Endodermal cell (in vitro differentiated cells): ENCODE results near the gene PCDHGA11. TPM values are rescaled to one million over a fixed set of nuclear protein-coding genes. Genes with fewer than 3 reads are reported as not detected.
"Not testable (repeated sequence)": the region's sequence is repeated elsewhere in the genome, so short reads cannot be mapped to it uniquely, and the experiment has no call there.

Source experiments
- DNase-seq: peaks from one replicate; pipeline ENCODE4 v3.0.0-alpha.2; 2017
- H3K27ac ChIP-seq: 2 replicates; pipeline ENCODE4 v1.5.1; 2013; ENCODE audit warnings: mild to moderate bottlenecking, low read depth, low read length, moderate library complexity
- H3K27me3 ChIP-seq: 2 replicates; pipeline ENCODE4 v1.6.1; 2013; ENCODE audit warnings: mild to moderate bottlenecking, low read length, moderate library complexity; ENCODE audit not compliant: insufficient read depth, control insufficient read depth, poor library complexity, severe bottlenecking
- H3K36me3 ChIP-seq: 2 replicates; pipeline ENCODE4 v1.7.0; 2013; ENCODE audit warnings: mild to moderate bottlenecking, low read length, moderate library complexity; ENCODE audit not compliant: control insufficient read depth, insufficient read depth
- H3K4me1 ChIP-seq: one replicate; pipeline ENCODE4 v1.7.0; 2013; ENCODE audit warnings: low read length; ENCODE audit not compliant: control insufficient read depth, insufficient read depth
- H3K4me3 ChIP-seq: 2 replicates; pipeline ENCODE4 v1.5.1; 2013; ENCODE audit warnings: mild to moderate bottlenecking, low read length, moderate library complexity
- H3K9ac ChIP-seq: 2 replicates; pipeline ENCODE4 v1.6.1; 2013; ENCODE audit warnings: mild to moderate bottlenecking, low read length, moderate library complexity; ENCODE audit not compliant: poor library complexity, severe bottlenecking; ENCODE audit errors: extremely low read depth
- H3K9me3 ChIP-seq: 2 replicates; pipeline ENCODE4 v1.6.1; 2013; ENCODE audit warnings: mild to moderate bottlenecking, low read length, moderate library complexity; ENCODE audit not compliant: control insufficient read depth
- H3K27ac Mint-ChIP-seq: 2 replicates; pipeline ENCODE4 v1.8.0; 2020; ENCODE audit warnings: mixed read lengths
- H3K27me3 Mint-ChIP-seq: 2 replicates; pipeline ENCODE4 v1.8.0; 2021; ENCODE audit warnings: mild to moderate bottlenecking, mixed read lengths; ENCODE audit not compliant: insufficient read depth
- H3K36me3 Mint-ChIP-seq: 2 replicates; pipeline ENCODE4 v1.8.0; 2020; ENCODE audit warnings: low read depth, mixed read lengths
- H3K4me1 Mint-ChIP-seq: 2 replicates; pipeline ENCODE4 v1.8.0; 2020; ENCODE audit warnings: mixed read lengths
- H3K4me3 Mint-ChIP-seq: 2 replicates; pipeline ENCODE4 v1.8.0; 2020; ENCODE audit warnings: mild to moderate bottlenecking, moderate library complexity, mixed read lengths
- H3K9me3 Mint-ChIP-seq: 2 replicates; pipeline ENCODE4 v1.8.0; 2020; ENCODE audit warnings: mild to moderate bottlenecking, mixed read lengths
- CTCF ChIP-seq: fragments of 200-600 bp; sonication (generic); conservative IDR thresholded peaks from 2 replicates; pipeline ENCODE4 v1.5.0; 2021; ENCODE audit warnings: antibody characterized with exemption, mild to moderate bottlenecking
- WGBS, 2 experiments: methylation state at CpG; one replicate each; pipeline versions ENCODE4 v1.1.5 to v1.1.7; 2013; ENCODE audit warnings: missing lambda C conversion rate in 2 of 2, mixed read lengths in 1 of 2; ENCODE audit not compliant: insufficient coverage in 1 of 2, insufficient read length in 1 of 2; 5-methylcytosine and 5-hydroxymethylcytosine counted together
- total RNA-seq, 2 donors: library from RNA; stranded (reverse); fragmentation: NEBNext Ultra II Directional in 1 of 2; extraction: Animal tissue kit (Norgen Biotek cat#: 25700) in 1 of 2; gene quantifications; 2 replicates in 1 of 2; 3 replicates in 1 of 2; pipeline ENCODE4 v1.2.1, GENCODE V29; 2021

PCDHGA11 gene
- total RNA-seq, 2 donors from 2014 or later: 8.5 to 10.6 TPM

- peaks cover 32% of the 10 kb centered on the region for H3K36me3 Mint-ChIP-seq
- H3K4me1 Mint-ChIP-seq: peaks cover 3% of the 10 kb centered on the region
- WGBS, 2 experiments: 66 to 71% methylated on average over 21 to 24 of the region's 25 CpGs
- no peaks in the 10 kb centered on the region for H3K36me3 ChIP-seq
- peak overlapping the region; percentile 80 for H3K4me3 Mint-ChIP-seq
- DNase-seq: no peak
- peak overlapping the region; percentile 75 for H3K4me3 ChIP-seq
- H3K27me3 ChIP-seq: no peaks in the 10 kb centered on the region
- TF ChIP-seq CTCF: no peak
- peaks cover 33% of the 10 kb centered on the region for H3K9me3 ChIP-seq
- H3K27me3 Mint-ChIP-seq: peaks cover 27% of the 10 kb centered on the region
- H3K4me1 ChIP-seq: no peaks in the 10 kb centered on the region
- H3K9ac ChIP-seq: peak overlapping the region; percentile 50
- H3K27ac ChIP-seq: no peak overlapping the region
- H3K27ac Mint-ChIP-seq: peak overlapping the region; percentile 92
- H3K9me3 Mint-ChIP-seq: peaks cover 33% of the 10 kb centered on the region
Measured at GRCh38 chr5:141413540-141414069, 7.2 kb upstream of the PCDHGA11 start.

- H3K4me1 ChIP-seq, H3K4me3 ChIP-seq, H3K36me3 ChIP-seq, H3K9ac ChIP-seq, H3K4me1 Mint-ChIP-seq, H3K27ac Mint-ChIP-seq, H3K4me3 Mint-ChIP-seq, H3K27ac ChIP-seq, DNase-seq, H3K27me3 ChIP-seq: not testable (repeated sequence)
- peaks cover 31% of the 10 kb centered on the region for H3K9me3 ChIP-seq
- Mint-ChIP-seq H3K9me3 (peaks cover 35% of the 10 kb centered on the region), H3K27me3 (peaks cover 26% of the 10 kb centered on the region), H3K36me3 (peaks cover 30% of the 10 kb centered on the region)
- 94 to 100% methylated on average over 15 to 46 of the region's 46 CpGs for WGBS, 2 experiments
Measured at GRCh38 chr5:141414548-141415274, 6.1 kb upstream of the PCDHGA11 start.

GRCh38 chr5:141415275-141415618 lies 5.6 kb upstream of the PCDHGA11 start:
- peaks cover 32% of the 10 kb centered on the region for H3K9me3 ChIP-seq
- H3K4me1 Mint-ChIP-seq, H3K27ac ChIP-seq, H3K27ac Mint-ChIP-seq, DNase-seq, H3K36me3 ChIP-seq, H3K4me1 ChIP-seq, H3K4me3 Mint-ChIP-seq, H3K27me3 ChIP-seq, H3K9ac ChIP-seq, H3K4me3 ChIP-seq: not testable (repeated sequence)
- peaks cover 32% of the 10 kb centered on the region for H3K36me3 Mint-ChIP-seq
- peaks cover 37% of the 10 kb centered on the region for H3K9me3 Mint-ChIP-seq
- 94 to 95% methylated on average over 18 to 24 of the region's 24 CpGs for WGBS, 2 experiments
- peaks cover 27% of the 10 kb centered on the region for H3K27me3 Mint-ChIP-seq

- H3K4me3 Mint-ChIP-seq: peak within 1 kb of the TSS; percentile 70
- not testable (repeated sequence) for H3K4me1 Mint-ChIP-seq, H3K36me3 ChIP-seq, H3K27ac ChIP-seq, H3K4me1 ChIP-seq, H3K27me3 ChIP-seq
- H3K9me3 Mint-ChIP-seq: peaks cover 55% of the 10 kb centered on the region
- peak within 1 kb of the TSS; percentile 13 for H3K9ac ChIP-seq
- peak within 1 kb of the TSS; percentile 71 for H3K27ac Mint-ChIP-seq
- peaks cover 44% of the 10 kb centered on the region for H3K36me3 Mint-ChIP-seq
- H3K4me3 ChIP-seq: peak within 1 kb of the TSS; percentile 71
- peak; percentile 95 for DNase-seq
- peaks cover 54% of the 10 kb centered on the region for H3K9me3 ChIP-seq
- H3K27me3 Mint-ChIP-seq: peaks cover 43% of the 10 kb centered on the region
- 46 to 82% methylated on average over 22 to 46 of the region's 47 CpGs for WGBS, 2 experiments
- TF ChIP-seq CTCF: peak; percentile 90
Measured at GRCh38 chr5:141417494-141418172, 3.2 kb upstream of the PCDHGA11 start, which contains the start of gene PCDHGB7. Gene PCDHGB7 (plus strand): TSS chr5:141417677. CDS start chr5:141417860, 183 bp downstream.
